SK-N-SH treated with all-trans-retinoic acid at 6 μM for 48 hours (cell line): ENCODE measurements around the gene RAX2.

Experiments used
- ARNTL ChIP-seq: fragments of 450-650 bp; formaldehyde crosslinking; IDR thresholded peaks from 2 replicates; pipeline ENCODE4 v1.5.0; 2020; ENCODE audit warnings: low read depth, mild to moderate bottlenecking, moderate library complexity, borderline replicate concordance
- BACH2 ChIP-seq: fragments of 250-450 bp; sonication (Bioruptor Pico); IDR thresholded peaks from 2 replicates; pipeline ENCODE4 v1.9.0; 2021; ENCODE audit warnings: mild to moderate bottlenecking, borderline replicate concordance
- GLIS3 ChIP-seq: fragments of 250-450 bp; sonication (Bioruptor Pico); IDR thresholded peaks from 2 replicates; pipeline ENCODE4 v1.5.0; 2020; ENCODE audit warnings: mild to moderate bottlenecking, moderate library complexity
- RARB ChIP-seq: fragments of 250-450 bp; sonication (Bioruptor Pico); IDR thresholded peaks from 2 replicates; pipeline ENCODE4 v1.8.0; 2021; ENCODE audit warnings: mild to moderate bottlenecking, moderate library complexity
- SNAI2 ChIP-seq: fragments of 250-450 bp; sonication (Bioruptor Pico); IDR thresholded peaks from 2 replicates; pipeline ENCODE4 v1.5.0; 2020; ENCODE audit warnings: mild to moderate bottlenecking, moderate library complexity
- ZC3H10 ChIP-seq: fragments of 250-450 bp; sonication (Bioruptor Pico); IDR thresholded peaks from 2 replicates; pipeline ENCODE4 v1.5.1; 2021; ENCODE audit warnings: mild to moderate bottlenecking, moderate library complexity
- ZFP3 ChIP-seq: fragments of 250-450 bp; sonication (Bioruptor Pico); IDR thresholded peaks from 2 replicates; pipeline ENCODE4 v1.5.0; 2020; ENCODE audit warnings: mild to moderate bottlenecking, moderate library complexity
- ZFP30 ChIP-seq: fragments of 450-650 bp; formaldehyde crosslinking; IDR thresholded peaks from 2 replicates; pipeline ENCODE4 v1.5.0; 2022; ENCODE audit warnings: mild to moderate bottlenecking, moderate library complexity
- ZNF565 ChIP-seq: fragments of 450-650 bp; formaldehyde crosslinking; conservative IDR thresholded peaks from 2 replicates; pipeline ENCODE4 v1.5.0; 2020; ENCODE audit warnings: low read depth, mild to moderate bottlenecking, moderate library complexity
- ZNF70 ChIP-seq: fragments of 450-650 bp; formaldehyde crosslinking; IDR thresholded peaks from 2 replicates; pipeline ENCODE4 v1.5.0; 2020; ENCODE audit warnings: mild to moderate bottlenecking, moderate library complexity
- ZNF8 ChIP-seq: fragments of 450-650 bp; formaldehyde crosslinking; IDR thresholded peaks from 2 replicates; pipeline ENCODE4 v1.5.0; 2020; ENCODE audit warnings: mild to moderate bottlenecking, moderate library complexity
- TF ChIP-seq, protein P1 (sequence below): fragments of 250-450 bp; sonication (Bioruptor Pico); IDR thresholded peaks from 2 replicates; pipeline ENCODE4 v1.8.0; 2020; ENCODE audit warnings: mild to moderate bottlenecking, moderate library complexity, borderline replicate concordance
- TF ChIP-seq, protein P2 (sequence below): fragments of 250-450 bp; sonication (Bioruptor Pico); IDR thresholded peaks from 2 replicates; pipeline ENCODE4 v1.5.1; 2021; ENCODE audit warnings: mild to moderate bottlenecking, moderate library complexity

DNA sequence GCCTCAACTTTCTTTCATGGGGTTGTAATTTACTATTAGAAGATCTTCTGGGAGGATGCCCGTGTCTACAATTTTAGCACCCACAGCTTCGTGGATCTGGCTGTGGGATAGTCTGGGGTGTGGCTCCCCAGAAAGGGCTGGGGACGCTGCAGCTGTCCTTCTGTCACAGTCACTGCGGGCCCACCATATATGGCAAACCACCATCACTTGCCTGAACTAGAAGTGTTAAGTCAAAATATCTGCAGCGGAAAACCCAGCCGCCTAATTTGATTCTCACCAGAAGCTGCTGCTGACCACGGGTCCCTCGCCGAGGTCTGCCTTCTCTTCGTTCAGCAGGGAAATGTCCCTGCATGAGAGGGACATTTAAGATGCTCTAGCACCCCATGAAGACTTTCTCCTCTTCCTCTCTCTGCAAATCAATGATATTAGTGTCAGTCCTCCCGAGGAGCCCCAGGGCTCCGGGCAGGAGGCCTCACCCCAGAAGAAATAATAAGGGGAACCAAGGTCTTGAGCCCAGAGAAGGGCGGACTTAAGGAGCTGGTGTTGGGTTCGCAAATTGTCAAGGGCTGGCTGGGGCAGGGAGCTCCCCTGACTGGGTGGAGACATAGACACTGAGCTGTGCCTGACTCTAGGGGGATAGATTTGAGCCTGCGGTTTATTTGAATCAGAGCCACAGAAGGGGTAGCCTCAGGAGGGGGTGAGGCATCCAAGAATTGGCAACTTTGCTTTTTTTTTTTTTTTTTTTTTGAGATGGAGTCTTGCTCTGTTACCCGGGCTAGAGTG, 17.2 kb upstream of the RAX2 start:
- no peak for TF ChIP-seq BACH2 (CRISPR knock-in tag)
- no peak for TF ChIP-seq ZFP3 (CRISPR knock-in tag)
- TF ChIP-seq ZFP30, result no peak
- TF ChIP-seq, protein P1, sequence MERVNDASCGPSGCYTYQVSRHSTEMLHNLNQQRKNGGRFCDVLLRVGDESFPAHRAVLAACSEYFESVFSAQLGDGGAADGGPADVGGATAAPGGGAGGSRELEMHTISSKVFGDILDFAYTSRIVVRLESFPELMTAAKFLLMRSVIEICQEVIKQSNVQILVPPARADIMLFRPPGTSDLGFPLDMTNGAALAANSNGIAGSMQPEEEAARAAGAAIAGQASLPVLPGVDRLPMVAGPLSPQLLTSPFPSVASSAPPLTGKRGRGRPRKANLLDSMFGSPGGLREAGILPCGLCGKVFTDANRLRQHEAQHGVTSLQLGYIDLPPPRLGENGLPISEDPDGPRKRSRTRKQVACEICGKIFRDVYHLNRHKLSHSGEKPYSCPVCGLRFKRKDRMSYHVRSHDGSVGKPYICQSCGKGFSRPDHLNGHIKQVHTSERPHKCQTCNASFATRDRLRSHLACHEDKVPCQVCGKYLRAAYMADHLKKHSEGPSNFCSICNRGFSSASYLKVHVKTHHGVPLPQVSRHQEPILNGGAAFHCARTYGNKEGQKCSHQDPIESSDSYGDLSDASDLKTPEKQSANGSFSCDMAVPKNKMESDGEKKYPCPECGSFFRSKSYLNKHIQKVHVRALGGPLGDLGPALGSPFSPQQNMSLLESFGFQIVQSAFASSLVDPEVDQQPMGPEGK (CRISPR knock-in tag), result no peak
- TF ChIP-seq SNAI2, result no peak
- TF ChIP-seq, protein P2, sequence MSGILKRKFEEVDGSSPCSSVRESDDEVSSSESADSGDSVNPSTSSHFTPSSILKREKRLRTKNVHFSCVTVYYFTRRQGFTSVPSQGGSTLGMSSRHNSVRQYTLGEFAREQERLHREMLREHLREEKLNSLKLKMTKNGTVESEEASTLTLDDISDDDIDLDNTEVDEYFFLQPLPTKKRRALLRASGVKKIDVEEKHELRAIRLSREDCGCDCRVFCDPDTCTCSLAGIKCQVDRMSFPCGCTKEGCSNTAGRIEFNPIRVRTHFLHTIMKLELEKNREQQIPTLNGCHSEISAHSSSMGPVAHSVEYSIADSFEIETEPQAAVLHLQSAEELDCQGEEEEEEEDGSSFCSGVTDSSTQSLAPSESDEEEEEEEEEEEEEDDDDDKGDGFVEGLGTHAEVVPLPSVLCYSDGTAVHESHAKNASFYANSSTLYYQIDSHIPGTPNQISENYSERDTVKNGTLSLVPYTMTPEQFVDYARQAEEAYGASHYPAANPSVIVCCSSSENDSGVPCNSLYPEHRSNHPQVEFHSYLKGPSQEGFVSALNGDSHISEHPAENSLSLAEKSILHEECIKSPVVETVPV (CRISPR knock-in tag), result no peak
- TF ChIP-seq ZNF70, result no peak
- TF ChIP-seq ZC3H10, result no peak
- TF ChIP-seq RARB, result no peak
- TF ChIP-seq ZNF8 (CRISPR knock-in tag), result no peak
- TF ChIP-seq GLIS3 (CRISPR knock-in tag), result no peak
- TF ChIP-seq ZNF565 (CRISPR knock-in tag), result no peak
- no peak for TF ChIP-seq ARNTL
